ENCODE measurements around the gene HVCN1.

HVCN1 gene

DNA sequence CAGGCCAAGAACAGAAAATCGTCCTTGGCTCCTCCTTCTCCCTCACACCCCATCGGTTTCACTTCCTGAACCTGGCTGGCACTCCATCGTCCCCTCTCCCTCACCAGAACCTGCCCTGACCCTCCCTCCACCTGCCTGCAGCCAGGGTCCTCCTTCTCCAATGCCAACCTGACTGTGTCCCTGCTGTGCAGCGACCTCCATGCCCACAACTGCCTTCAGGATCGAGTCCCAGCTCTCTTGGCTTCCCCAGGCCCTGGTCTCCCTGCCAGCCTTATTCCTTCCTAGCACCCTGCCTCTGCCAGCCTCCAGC is 19.8 kb downstream of the HVCN1 start:
- no peak for TF ChIP-seq CTCF (conservative IDR thresholded peaks at IDR 0.05; ENCODE audit: control insufficient read depth, insufficient read depth, low read depth, low read length)
- DNase-seq (ENCODE audit: low read depth), result no peak
- H3K4me3 ChIP-seq (ENCODE audit: control insufficient read depth, low read depth, low read length), result no peak overlapping the region

DNA sequence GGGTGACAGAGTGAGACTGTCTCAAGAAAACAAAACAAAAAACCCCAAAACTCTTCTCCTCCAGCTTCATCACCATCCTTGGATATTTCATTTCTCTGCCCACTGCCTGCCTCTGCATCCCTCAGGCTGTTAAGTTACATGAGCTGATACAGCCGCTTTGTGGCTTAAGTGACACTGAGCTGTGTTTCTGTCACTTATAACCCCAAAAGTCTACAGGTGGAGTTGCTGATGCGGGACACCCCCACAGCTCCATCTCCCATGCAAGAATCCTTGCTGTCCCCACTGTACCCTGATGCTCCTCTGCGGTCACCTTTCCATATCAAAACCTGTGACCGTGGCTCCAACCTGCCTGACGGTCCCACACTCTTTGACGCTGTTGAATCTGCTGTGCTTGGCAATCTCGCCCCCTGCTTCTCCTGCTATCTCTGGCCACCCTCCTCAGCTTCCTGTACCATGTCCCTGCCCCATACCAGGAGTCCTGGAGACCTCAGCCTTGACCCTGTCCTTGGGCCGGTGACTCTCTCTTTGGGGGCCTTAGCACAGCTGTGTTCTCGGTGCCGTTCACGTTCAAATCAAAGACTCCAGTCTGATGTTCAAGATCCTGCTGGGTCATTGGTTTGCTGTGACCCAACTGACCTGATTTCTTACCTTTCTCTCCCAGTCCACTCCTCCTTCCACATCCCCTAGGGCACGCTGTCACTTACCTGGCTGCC is 20.3 kb downstream of the HVCN1 start:
- no peak for DNase-seq (ENCODE audit: low read depth)
- H3K4me3 ChIP-seq (ENCODE audit: control insufficient read depth, low read depth, low read length), result no peak overlapping the region
- TF ChIP-seq CTCF (conservative IDR thresholded peaks at IDR 0.05; ENCODE audit: control insufficient read depth, insufficient read depth, low read depth, low read length), result no peak

DNA sequence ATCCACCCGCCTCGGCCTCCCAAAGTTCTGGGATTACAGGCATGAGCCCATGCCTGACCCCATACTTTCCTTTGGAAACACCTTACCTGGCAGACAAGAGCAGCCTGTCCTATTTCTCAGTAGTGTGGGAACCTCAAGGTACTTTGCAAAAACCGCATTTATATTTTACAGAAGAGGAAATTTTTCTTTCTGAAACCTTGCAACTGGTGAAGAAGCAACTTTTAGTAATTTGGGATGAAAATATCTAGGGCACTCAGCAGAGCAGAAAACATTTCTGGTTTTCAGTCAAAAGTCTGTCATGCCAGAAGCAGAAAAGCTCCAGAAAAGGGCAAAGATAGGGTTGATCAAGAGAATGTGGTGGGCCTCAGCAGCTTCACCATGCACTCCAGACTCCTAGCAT is 21.2 kb downstream of the HVCN1 start:
- no peak overlapping the region for H3K4me3 ChIP-seq (ENCODE audit: control insufficient read depth, low read depth, low read length)
- no peak for TF ChIP-seq CTCF (conservative IDR thresholded peaks at IDR 0.05; ENCODE audit: control insufficient read depth, insufficient read depth, low read depth, low read length)

GRCh38 chr12:110666892-110667291 is 22.0 kb downstream of the HVCN1 start:
- no peak for DNase-seq (ENCODE audit: low read depth)
- no peak overlapping the region for H3K4me3 ChIP-seq (ENCODE audit: control insufficient read depth, low read depth, low read length)
- TF ChIP-seq CTCF (conservative IDR thresholded peaks at IDR 0.05; ENCODE audit: control insufficient read depth, insufficient read depth, low read depth, low read length), result no peak

More for the DNA sequence above, 21.2 kb downstream of the HVCN1 start:
- DNase-seq (ENCODE audit: low read depth), result no peak

DNA sequence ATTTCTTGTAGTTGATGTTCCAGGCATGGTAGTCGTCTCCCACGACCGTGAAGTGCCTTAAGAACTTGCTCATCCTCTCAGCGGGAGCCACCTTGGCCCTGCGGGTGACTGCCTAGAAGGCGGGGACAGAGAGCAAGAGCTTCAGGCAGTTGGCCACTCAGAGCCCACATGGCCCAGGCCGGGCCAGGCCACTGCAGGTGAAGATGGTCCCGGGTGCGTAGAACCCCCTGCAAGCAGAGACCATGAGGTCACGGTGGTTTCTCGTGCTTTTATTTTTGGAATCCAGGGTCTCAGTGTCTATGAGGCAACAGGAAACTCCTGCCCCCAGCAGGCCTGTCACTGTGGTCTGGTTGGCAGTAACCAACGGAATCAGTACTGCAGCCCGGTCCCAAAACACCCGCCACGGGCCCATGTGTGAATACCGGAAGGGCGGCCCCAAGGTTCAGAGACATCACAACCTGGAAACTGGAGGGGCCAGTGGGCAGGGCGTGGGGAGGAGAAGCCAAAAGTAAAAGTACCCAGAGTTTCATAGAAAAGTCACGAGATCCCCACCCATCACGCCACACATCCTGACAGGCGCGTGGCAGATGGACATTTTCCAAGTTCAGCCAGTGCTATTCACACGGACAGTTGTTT is 27.5 kb downstream of the HVCN1 start:
- TF ChIP-seq CTCF (conservative IDR thresholded peaks at IDR 0.05; ENCODE audit: control insufficient read depth, insufficient read depth, low read depth, low read length), result no peak

DNA sequence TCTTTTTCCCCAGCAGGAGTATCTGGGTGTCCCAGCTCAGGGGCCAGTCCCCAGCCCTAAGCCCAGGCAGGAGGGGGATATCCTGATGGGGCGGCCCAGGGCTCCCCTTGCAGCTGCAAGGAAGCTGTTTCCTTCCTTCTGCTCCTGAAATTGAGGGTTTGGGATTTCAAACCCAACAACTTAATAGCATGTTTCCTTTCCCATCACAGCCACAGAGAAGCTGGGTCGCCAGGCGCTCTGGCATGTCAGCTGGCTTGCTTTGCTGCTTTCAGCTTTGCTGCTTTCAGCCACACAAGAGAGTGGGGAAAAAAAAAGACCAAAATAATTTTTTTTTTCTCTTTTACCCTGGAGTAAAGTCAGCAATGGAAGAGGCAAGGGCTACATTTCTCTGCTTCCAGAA is 30.0 kb downstream of the HVCN1 start:
- H3K4me3 ChIP-seq (ENCODE audit: control insufficient read depth, low read depth, low read length), result no peak overlapping the region
- no peak for DNase-seq (ENCODE audit: low read depth)
- TF ChIP-seq CTCF (conservative IDR thresholded peaks at IDR 0.05; ENCODE audit: control insufficient read depth, insufficient read depth, low read depth, low read length), result no peak

More for the DNA sequence above, 27.5 kb downstream of the HVCN1 start:
- DNase-seq (ENCODE audit: low read depth), result no peak
- H3K4me3 ChIP-seq (ENCODE audit: control insufficient read depth, low read depth, low read length), result no peak overlapping the region
